AG10803 (cell line): ENCODE results near the gene VPS26C.

Source experiments
- DNase-seq: peaks from one replicate; pipeline ENCODE4 v3.0.0; 2010; ENCODE audit warnings: low read depth
- H3K4me3 ChIP-seq: 2 replicates; pipeline ENCODE4 v1.5.1; 2011; ENCODE audit warnings: mild to moderate bottlenecking, low read length, control low read depth
- TF ChIP-seq, protein P1 (sequence below): conservative IDR thresholded peaks from 2 replicates; pipeline ENCODE4 v1.5.1; 2011; ENCODE audit warnings: mild to moderate bottlenecking, low read length, control low read depth, inconsistent platforms

VPS26C gene

DNA sequence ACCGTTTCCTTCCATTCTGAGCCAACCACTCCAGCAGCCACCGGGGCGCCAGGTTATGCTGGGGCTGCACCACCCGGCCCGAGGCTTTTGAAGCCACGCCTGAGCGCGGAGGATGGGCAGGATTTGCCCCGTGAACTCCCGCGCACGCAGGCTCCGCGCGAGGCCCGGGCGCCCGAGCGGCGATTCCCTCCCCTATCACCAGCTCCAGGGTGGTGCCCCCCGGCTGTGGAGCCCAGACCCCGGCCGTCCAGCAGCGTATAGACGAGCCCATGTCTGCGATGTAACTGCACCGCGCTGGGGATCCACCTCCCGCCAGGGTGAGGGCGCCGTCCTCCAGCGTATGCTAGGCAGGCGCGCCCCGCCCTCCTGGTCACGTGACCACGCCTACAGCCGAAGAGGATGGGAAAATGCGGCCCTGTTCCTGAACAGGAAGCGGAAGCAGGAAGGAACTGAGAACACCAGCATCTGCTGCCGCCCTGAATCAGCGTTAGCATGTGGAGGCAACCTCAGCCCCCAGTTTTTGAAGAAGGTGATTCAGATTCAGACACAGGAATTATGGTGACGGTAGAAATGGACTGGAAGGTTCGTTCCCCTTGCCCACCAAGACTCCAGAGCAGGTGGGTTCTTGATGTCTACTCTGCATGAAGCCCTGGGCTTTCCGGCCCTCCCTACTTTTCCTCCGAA, 46.0 kb downstream of the VPS26C start:
- peak; percentile 90 for DNase-seq
- TF ChIP-seq, protein P1, sequence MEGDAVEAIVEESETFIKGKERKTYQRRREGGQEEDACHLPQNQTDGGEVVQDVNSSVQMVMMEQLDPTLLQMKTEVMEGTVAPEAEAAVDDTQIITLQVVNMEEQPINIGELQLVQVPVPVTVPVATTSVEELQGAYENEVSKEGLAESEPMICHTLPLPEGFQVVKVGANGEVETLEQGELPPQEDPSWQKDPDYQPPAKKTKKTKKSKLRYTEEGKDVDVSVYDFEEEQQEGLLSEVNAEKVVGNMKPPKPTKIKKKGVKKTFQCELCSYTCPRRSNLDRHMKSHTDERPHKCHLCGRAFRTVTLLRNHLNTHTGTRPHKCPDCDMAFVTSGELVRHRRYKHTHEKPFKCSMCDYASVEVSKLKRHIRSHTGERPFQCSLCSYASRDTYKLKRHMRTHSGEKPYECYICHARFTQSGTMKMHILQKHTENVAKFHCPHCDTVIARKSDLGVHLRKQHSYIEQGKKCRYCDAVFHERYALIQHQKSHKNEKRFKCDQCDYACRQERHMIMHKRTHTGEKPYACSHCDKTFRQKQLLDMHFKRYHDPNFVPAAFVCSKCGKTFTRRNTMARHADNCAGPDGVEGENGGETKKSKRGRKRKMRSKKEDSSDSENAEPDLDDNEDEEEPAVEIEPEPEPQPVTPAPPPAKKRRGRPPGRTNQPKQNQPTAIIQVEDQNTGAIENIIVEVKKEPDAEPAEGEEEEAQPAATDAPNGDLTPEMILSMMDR, result peak; percentile 46
- peak overlapping the region; percentile 72 for H3K4me3 ChIP-seq

DNA sequence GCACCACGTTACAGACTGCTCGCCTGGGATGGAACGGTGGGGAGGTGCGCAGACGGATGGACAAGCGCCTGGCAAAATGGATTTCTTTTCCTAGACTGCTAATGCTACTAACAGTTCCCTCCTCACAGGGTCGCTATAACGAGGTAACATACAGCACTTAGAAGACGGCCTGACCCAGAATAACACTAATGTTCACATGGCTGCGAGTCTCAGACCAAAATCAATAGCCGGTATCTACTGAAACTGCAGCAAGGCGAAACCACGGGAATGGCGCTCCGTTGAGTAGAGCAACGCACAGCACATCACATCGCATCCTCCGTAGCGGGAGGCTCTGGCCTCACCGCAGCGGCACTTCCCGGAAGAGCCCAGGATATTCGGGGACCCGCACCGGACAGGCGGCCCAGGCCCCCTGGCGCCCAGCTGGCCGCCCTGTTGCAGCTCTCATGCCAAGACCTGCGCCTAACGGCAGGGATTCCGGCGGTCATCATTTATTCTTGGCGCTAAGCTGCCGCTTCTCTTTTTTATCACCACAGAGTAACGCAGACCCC, 46.6 kb downstream of the VPS26C start:
- TF ChIP-seq, protein P1, result peak; percentile 35
- peak overlapping the region; percentile 72 for H3K4me3 ChIP-seq
- peak; percentile 47 for DNase-seq

DNA sequence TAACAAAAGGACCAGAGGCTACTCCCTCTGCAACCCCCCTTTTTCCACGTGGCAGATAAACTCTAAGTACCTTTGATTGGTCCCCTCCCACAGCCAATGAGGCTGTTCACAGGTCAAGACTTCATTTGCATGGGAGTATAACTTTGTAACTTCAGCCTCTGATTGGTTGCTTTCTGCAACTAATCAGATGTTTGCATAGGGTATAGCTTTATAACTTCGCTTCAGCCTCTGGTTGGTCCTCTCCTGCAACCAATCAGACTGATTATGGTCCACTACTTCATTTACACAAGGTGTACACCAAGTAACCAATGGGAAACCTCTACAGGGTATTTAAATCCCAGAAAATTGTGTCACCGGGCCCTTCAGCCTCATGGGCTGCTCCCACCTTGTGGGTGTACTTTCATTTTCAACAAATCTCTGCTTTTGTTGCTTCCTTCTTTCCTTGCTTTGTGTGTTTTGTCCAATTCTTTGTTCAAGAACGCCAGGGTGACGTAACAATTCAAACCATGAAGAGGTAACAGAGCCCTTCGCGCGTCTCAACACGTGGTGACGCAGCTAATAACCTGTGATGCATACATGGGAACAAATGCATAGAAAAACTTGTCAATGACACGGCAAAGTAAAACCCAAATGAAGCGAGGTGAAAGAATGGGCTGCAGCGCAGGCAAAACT, 47.2 kb downstream of the VPS26C start:
- DNase-seq, result no peak
- TF ChIP-seq, protein P1, result no peak
- peak overlapping the region; percentile 72 for H3K4me3 ChIP-seq

DNA sequence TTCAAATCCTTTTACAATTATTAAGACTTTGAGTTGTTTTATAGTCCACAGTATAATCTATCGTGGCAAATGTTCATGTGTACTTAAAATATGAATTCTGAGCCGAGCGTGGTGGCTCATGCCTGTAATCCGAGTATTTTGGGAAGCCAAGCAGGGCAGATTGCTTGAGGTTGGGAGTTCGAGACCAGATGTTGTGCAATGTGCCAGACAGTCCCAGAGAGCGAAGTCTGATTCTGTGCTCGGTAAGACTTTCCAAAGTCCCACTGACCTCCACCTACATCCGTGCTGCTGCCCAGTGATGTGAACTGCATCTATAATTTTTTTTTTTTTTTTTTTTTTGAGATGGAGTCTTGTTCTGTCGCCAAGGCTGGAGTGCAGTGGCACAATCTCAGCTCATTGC, 52.2 kb downstream of the VPS26C start:
- DNase-seq, result no peak
- no peak overlapping the region for H3K4me3 ChIP-seq
- TF ChIP-seq, protein P1, result no peak

DNA sequence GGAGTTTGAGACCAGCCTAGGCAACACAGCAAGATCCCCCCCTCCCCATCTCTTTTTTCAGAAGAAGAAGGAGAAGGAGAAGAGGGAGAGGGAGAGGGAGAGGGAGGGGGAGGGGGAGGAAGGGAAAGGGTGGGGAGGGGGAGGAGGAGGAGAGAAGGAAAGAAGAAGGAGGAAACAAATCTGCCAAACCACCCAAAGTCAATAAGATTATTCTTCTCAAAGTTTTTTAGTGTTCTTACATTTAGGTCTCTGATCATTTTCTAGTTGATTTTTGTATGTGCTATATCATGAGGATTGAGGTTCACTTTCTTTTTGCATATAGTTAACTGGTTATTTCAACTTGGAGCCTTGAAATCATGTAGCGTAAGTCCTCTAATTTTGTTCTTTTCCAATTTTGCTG, 56.3 kb downstream of the VPS26C start:
- no peak for DNase-seq
- no peak overlapping the region for H3K4me3 ChIP-seq
- TF ChIP-seq, protein P1, result no peak

DNA sequence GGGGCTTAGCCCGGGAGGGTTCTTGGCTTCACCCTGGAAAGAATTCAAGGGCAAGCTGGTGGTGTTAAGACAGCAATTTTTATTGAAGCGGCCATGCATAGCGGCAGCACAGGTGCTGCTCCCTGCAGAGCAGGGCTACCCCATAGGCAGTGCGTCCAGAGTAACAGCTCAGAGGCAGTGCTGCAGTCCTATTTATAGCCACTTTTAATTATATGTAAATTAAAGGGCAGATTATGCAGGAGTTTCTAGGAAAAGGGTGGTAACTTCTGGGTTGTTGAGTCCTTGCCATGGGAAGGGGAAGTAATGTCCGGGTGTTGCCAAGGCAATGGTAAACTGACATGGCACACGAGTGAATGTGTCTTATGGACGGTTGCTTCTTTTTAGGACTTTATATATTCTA, 57.0 kb downstream of the VPS26C start:
- TF ChIP-seq, protein P1, result no peak
- DNase-seq, result no peak
- no peak overlapping the region for H3K4me3 ChIP-seq
